Fibroblast of pulmonary artery (primary cell): ENCODE data around the gene TOR1B.
"Not testable (repeated sequence)": the region's sequence is repeated elsewhere in the genome, so short reads cannot be mapped to it uniquely, and the experiment has no call there.

Source experiments
- DNase-seq: peaks from one replicate; pipeline ENCODE4 v3.0.0-alpha.2; 2010; ENCODE audit warnings: low read depth
- H3K4me3 ChIP-seq: replicated peaks from 2 replicates; pipeline ENCODE4 v1.5.1; 2011; ENCODE audit warnings: low read depth, mild to moderate bottlenecking, control low read depth, low read length, moderate library complexity
- CTCF ChIP-seq: IDR thresholded peaks from 2 replicates; pipeline ENCODE4 v1.5.1; 2011; ENCODE audit warnings: mild to moderate bottlenecking, control low read depth, low read length, inconsistent platforms; ENCODE audit errors: missing control alignments

Gene TOR1B

DNA sequence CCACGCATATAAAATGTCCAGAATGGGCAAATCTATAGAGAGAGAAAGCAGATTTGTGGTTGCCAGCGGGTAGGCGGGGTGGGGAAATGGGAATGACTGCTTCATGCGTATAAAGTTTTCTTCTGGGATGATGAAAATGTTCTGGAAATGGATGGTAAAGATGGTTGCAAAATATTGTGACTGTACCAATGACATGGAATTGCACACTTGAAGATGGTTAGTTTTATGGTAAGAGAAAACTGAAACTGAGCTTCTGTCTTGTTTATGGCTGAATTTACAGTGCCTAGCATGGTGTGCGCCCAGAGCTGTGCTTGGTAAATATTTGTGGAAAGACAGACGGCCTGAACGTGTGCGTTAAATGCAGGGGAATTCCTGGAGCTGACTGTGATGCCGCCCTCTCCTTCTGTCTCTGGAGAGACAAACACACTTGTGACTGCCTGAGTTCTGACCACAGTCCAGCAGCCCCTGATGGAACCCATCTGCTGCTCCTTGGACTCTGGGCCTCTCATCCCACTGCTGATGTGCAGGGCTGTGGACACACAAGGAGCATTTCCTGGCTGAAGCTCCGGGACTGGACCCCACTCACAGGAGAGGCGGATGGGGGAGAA lies 41.6 kb upstream of the TOR1B start:
- peak; percentile 83 for DNase-seq
- H3K4me3 ChIP-seq: no peak overlapping the region
- no peak for TF ChIP-seq CTCF

- TF ChIP-seq CTCF: no peak
- peak; percentile 82 for DNase-seq
- no peak overlapping the region for H3K4me3 ChIP-seq
Observed at GRCh38 chr9:129761901-129762369, 41.0 kb upstream of the TOR1B start.

GRCh38 chr9:129762370-129762984 lies 40.5 kb upstream of the TOR1B start:
- DNase-seq: peak; percentile 94
- H3K4me3 ChIP-seq: not testable (repeated sequence)

DNA sequence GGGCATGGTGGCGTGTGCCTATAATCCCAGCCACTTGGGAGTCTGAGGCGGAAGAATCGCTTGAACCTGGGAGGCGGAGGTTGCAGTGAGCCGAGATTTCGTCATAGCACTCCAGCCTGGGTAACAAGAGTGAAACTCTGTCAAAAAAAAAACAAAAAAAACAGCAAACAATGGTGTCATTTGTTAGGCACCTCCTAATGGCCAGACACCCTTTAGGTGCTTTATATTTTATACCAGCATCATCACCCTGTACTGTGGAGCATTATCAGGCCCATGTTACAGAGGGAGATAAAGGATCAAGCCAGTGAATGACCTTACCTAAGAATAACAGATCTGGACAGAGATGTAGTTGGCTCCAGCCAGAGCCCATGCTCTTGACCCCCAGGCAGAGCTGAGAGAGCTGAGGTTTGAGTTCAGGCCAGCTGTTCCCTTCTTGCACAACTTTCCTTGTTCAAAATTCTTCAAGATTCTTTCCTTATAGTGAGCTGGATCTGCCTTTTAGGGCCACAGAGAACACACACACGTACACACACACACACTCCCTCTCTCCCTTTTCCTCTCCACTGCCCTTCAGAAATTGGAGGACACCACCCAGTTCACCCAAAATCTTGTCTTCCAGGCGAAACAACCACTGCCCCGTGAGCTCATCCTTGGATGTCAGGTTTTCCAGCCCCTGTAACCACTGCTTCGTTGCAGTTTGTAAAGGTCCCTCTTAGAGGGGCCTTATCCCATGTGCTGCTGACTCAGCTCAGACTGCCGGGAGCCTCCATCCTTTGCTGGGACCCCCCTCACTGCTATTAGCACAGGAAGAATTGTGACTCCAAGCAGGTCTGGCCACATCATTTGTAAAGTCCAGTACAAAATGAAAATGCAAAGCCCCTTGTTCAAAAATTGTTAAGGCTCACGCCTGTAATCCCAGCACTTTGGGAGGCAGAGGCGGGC lies 39.7 kb upstream of the TOR1B start:
- peak; percentile 90 for DNase-seq
- no peak for TF ChIP-seq CTCF
- H3K4me3 ChIP-seq: no peak overlapping the region

- H3K4me3 ChIP-seq: no peak overlapping the region
- TF ChIP-seq CTCF: no peak
- DNase-seq: no peak
Observed at GRCh38 chr9:129765764-129766317, 37.1 kb upstream of the TOR1B start.

- no peak overlapping the region for H3K4me3 ChIP-seq
- TF ChIP-seq CTCF: no peak
- DNase-seq: no peak
Observed at GRCh38 chr9:129768486-129768885, 34.5 kb upstream of the TOR1B start.

GRCh38 chr9:129769669-129770068 lies 33.3 kb upstream of the TOR1B start:
- DNase-seq: no peak
- TF ChIP-seq CTCF: no peak
- no peak overlapping the region for H3K4me3 ChIP-seq
